Body of pancreas (tissue), 4 donors: Measurements from ENCODE around the gene ABCA10. TPM values are rescaled to one million over a fixed set of nuclear protein-coding genes. Genes with fewer than 3 reads are reported as not detected.

Experiments
- ATAC-seq: fragments of 150-250 bp; one replicate; pipeline ENCODE4 v1.9.1; 2016
- DNase-seq, 4 donors: peaks; one replicate each; pipeline ENCODE4 v3.0.0-alpha.2; 2019
- H3K27ac ChIP-seq, 4 donors: fragments of 200-600 bp; sonication (generic); 1 replicate in 3 of 4; 2 replicates in 1 of 4; pipeline versions ENCODE4 v1.5.1 to v1.6.1; 2016 to 2019; ENCODE audit warnings: mild to moderate bottlenecking in 1 of 4, mixed read lengths in 1 of 4, moderate library complexity in 1 of 4
- H3K27me3 ChIP-seq, 2 donors: fragments of 200-600 bp; sonication (generic); one replicate each; pipeline ENCODE4 v1.6.0; 2016; ENCODE audit warnings: mild to moderate bottlenecking in 1 of 2
- H3K36me3 ChIP-seq, 2 donors: fragments of 200-600 bp; sonication (generic); replicated peaks in 1 of 2; 2 replicates each; pipeline ENCODE4 v1.5.1; 2016; ENCODE audit warnings: low read depth in 2 of 2; ENCODE audit not compliant: insufficient read depth in 1 of 2
- H3K4me1 ChIP-seq: fragments of 200-600 bp; sonication (generic); one replicate; pipeline ENCODE4 v1.6.0; 2016
- H3K4me3 ChIP-seq, 2 donors: fragments of 200-600 bp; sonication (generic); 1 replicate in 1 of 2; 2 replicates in 1 of 2; pipeline ENCODE4 v1.5.1; 2016 to 2019
- H3K9me3 ChIP-seq, 3 donors: fragments of 200-600 bp; sonication (generic); 1 replicate in 2 of 3; 2 replicates in 1 of 3; pipeline ENCODE4 v1.5.1; 2016
- POLR2A ChIP-seq, 3 donors: fragments of 450-650 bp; IDR thresholded peaks; one replicate each; pipeline ENCODE4 v1.6.1; 2016; ENCODE audit warnings: antibody characterized with exemption in 3 of 3, mild to moderate bottlenecking in 2 of 3
- WGBS, 2 donors: methylation state at CpG; one replicate each; pipeline ENCODE4 v1.1.5; 2017; 5-methylcytosine and 5-hydroxymethylcytosine counted together
- intact Hi-C: fragments of 100-400 bp; cut with DNase I; formaldehyde crosslinking; loops from one replicate; pipeline ENCODE4 v1.15.1; 2023
- total RNA-seq, 2 donors: library from RNA; depleted of rRNA; stranded (reverse); fragments of >200 nt; gene quantifications; one replicate each; pipeline ENCODE4 v1.1.0, GENCODE V29; 2016
- TF ChIP-seq, protein P1 (sequence below), 7 experiments: fragments of 450-650 bp in 4 of 7; fragments of 200-600 bp in 3 of 7; sonication (generic) in 3 of 7; IDR thresholded peaks; one replicate each; pipeline ENCODE4 v1.5.1; 2016 to 2019; ENCODE audit warnings: antibody characterized with exemption in 7 of 7

Gene ABCA10
- total RNA-seq, 2 donors from 2014 or later: 7.3 to 30.7 TPM

DNA sequence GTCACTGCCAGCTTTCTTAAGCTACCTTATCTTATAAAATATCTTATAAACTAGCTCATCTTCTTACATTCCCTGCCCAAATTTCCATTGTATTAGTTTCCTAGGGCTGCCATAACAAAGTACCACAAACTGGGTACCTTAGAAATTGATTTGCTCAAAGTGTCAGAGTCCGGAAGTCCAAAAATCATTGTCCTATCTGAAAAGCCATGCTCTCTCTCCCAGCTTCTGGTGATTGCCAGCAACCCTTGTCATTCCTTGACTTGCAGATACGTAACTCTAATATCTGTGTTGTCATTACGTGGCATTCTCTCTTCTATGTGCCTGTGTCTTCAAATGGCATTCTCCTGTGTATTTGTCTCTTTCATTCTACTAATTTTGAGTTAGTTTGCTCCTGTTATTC, 2.3 kb upstream of the ABCA10 start:
- Histone ChIP-seq H3K36me3 (no peaks in the 10 kb centered on the region), H3K27ac (no peak overlapping the region), H3K27me3 (no peaks in the 10 kb centered on the region), H3K4me3 (no peak overlapping the region), H3K4me1 (no peaks in the 10 kb centered on the region), H3K9me3 (peaks cover 0 to 4% (median 0%) of the 10 kb centered on the region in 3 donors)
- no peak for DNase-seq
- TF ChIP-seq POLR2A (IDR thresholded peaks at IDR 0.05): no peak
- TF ChIP-seq, protein P1, sequence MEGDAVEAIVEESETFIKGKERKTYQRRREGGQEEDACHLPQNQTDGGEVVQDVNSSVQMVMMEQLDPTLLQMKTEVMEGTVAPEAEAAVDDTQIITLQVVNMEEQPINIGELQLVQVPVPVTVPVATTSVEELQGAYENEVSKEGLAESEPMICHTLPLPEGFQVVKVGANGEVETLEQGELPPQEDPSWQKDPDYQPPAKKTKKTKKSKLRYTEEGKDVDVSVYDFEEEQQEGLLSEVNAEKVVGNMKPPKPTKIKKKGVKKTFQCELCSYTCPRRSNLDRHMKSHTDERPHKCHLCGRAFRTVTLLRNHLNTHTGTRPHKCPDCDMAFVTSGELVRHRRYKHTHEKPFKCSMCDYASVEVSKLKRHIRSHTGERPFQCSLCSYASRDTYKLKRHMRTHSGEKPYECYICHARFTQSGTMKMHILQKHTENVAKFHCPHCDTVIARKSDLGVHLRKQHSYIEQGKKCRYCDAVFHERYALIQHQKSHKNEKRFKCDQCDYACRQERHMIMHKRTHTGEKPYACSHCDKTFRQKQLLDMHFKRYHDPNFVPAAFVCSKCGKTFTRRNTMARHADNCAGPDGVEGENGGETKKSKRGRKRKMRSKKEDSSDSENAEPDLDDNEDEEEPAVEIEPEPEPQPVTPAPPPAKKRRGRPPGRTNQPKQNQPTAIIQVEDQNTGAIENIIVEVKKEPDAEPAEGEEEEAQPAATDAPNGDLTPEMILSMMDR (IDR thresholded peaks at IDR 0.05): no peak
- WGBS, 2 donors: 92 to 96% methylated on average over 3 of the region's 3 CpGs
- no peak for ATAC-seq
- intact Hi-C loops: no loop called here

DNA sequence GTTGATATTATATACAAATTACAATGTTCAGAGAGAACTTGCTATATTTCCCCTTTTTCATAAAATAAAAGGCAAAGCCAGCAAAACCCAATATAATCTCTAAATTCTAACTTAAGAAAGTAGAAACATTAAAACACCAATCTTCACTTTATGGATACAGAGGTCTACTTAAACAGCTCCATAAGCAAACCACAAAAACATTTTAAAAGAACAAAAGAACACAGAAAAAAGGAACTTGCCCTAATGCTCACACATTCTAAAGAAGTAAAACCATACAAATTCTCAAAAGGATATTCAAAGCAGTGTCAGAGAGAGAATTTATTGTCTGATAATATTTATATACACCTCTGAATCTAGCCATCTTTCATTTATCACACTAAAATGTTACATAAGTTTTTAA, 606 bp downstream of the ABCA10 start:
- H3K27ac ChIP-seq: peak overlapping the region in 1 of 4 donors; percentile 46

DNA sequence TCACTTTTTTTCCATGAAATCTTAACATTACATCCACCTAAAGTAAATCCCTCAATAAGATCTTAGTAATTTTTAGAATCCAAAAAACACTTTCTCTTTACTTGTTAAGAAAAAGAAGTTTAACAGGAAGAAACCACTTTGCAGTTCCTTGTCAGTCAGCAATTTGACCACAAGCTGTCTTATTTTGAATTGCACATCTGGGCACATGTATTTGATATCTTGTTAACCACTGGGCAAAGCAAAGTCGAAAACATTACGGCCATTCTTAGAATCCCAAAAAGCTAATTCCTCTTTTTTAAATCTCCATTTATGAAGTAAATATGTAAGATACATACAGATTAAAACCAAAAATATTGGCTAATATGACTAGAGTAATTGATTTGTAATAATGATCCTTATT, 1.1 kb downstream of the ABCA10 start:
- intact Hi-C loops: no loop called here
- TF ChIP-seq POLR2A (IDR thresholded peaks at IDR 0.05): no peak
- TF ChIP-seq, protein P1 (IDR thresholded peaks at IDR 0.05): no peak
- ATAC-seq (no peak), DNase-seq (no peak)
- H3K4me1 ChIP-seq: no peaks in the 10 kb centered on the region
- peak overlapping the region in 1 of 4 donors; percentile 46 for H3K27ac ChIP-seq
- H3K4me3 ChIP-seq: no peak overlapping the region
- H3K27me3 ChIP-seq: no peaks in the 10 kb centered on the region
- H3K9me3 ChIP-seq: peaks cover 0 to under 1% (median 0%) of the 10 kb centered on the region in 3 donors
- WGBS, 2 donors: 67 to 80% methylated on average over 2 of the region's 2 CpGs
- H3K36me3 ChIP-seq: no peaks in the 10 kb centered on the region

More for the DNA sequence above, 606 bp downstream of the ABCA10 start:
- ATAC-seq: no peak
- Histone ChIP-seq H3K4me3 (no peak overlapping the region), H3K27me3 (no peaks in the 10 kb centered on the region), H3K4me1 (no peaks in the 10 kb centered on the region), H3K9me3 (peaks cover 0 to 4% (median 0%) of the 10 kb centered on the region in 3 donors), H3K36me3 (no peaks in the 10 kb centered on the region)
- TF ChIP-seq POLR2A (IDR thresholded peaks at IDR 0.05): no peak
- TF ChIP-seq, protein P1 (IDR thresholded peaks at IDR 0.05): no peak
- intact Hi-C loops: no loop called here
- no peak for DNase-seq

DNA sequence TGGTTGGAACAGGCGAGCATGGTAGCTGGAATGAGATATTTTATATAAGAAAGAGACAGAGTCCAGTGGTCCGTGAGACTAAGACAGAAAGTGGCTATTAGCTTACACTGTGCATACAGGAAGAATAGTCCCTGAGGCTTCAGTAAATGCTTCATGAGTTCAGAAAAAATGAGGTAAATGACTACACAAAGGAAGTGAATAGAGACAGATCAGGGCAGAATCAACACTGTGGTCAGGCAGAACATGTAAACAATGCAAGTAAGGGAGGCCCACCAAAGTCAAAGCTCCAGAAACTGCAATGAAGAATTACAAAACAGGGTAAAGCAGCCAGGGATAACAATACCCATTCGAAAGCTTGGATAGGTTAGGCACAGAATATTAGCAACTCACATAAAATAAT, 4.8 kb downstream of the ABCA10 start:
- intact Hi-C loops: no loop called here
- TF ChIP-seq, protein P1 (IDR thresholded peaks at IDR 0.05): no peak
- no peak for TF ChIP-seq POLR2A (IDR thresholded peaks at IDR 0.05)
- H3K27ac ChIP-seq: no peak overlapping the region

DNA sequence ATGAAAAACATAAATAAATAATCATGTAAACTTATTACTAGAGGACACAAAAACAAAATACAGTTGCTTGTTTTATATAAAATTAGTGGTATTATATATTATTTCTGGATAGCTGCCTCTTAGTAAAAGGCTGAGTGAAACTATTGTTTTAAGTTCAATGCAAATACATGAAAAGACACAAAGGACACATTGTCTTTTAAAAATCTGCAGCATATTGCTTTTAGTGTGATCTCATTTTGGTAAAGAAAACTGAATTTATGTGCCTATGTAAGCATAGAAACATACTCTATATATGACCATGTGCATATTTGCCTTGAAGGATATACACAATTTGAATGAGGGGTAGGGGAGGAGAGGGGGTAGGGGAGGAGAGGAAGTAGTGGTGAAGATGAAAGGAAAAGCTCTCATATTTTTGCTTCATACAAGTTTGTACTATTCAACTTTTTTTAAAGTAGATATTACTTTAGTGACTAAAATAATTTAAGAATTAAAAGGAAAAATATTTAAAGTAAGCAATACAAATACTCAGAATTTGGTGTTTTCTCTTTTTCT, 5.8 kb downstream of the ABCA10 start:
- intact Hi-C loops: no loop called here
- Histone ChIP-seq H3K4me1 (no peaks in the 10 kb centered on the region), H3K9me3 (no peaks in the 10 kb centered on the region), H3K27me3 (no peaks in the 10 kb centered on the region), H3K4me3 (no peak overlapping the region), H3K27ac (no peak overlapping the region), H3K36me3 (no peaks in the 10 kb centered on the region)
- no peak for TF ChIP-seq POLR2A (IDR thresholded peaks at IDR 0.05)
- TF ChIP-seq, protein P1 (IDR thresholded peaks at IDR 0.05): no peak
- no peak for ATAC-seq
- DNase-seq: no peak

More for the DNA sequence above, 4.8 kb downstream of the ABCA10 start:
- Histone ChIP-seq H3K9me3 (no peaks in the 10 kb centered on the region), H3K4me3 (no peak overlapping the region), H3K4me1 (no peaks in the 10 kb centered on the region), H3K27me3 (no peaks in the 10 kb centered on the region), H3K36me3 (no peaks in the 10 kb centered on the region)
- no peak for DNase-seq
- WGBS, 2 donors: 75 to 92% methylated on average over 3 of the region's 3 CpGs
- ATAC-seq: no peak
